ENCODE data around the gene ST6GALNAC2.
A peak's percentile ranks its signal among the peaks of the same experiment; 100 is the strongest.
"Not testable (repeated sequence)": the region's sequence is repeated elsewhere in the genome, so short reads cannot be mapped to it uniquely, and the experiment has no call there.

Gene ST6GALNAC2

DNA sequence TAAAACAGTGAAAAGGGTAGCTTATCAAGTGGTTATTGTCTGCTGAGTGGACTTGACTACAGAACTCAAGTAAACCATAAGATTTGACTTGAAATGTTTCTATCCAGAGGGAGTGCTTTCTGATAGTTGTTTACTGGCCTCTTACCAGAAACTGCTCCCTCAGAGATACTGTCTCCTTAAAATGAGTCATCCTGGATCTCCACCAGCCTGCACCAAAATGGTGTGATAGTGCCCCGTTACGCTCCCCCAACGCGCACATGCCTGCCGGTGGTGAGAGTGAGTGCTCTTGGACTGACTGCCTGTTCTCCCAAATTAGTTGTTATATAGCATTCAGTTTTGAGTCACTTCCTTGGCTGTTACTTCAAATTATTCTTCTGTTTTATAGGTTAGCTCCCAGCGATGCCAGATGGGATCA lies 22.9 kb downstream of the ST6GALNAC2 start:
- CTCF ChIA-PET = interaction anchor here (0.7 to 1.1 kb wide), 3 partner anchors 31 to 61 kb away, joined by 3 to 5 read pairs (median 4); no protein-coding TSS in a partner anchor
- POLR2A ChIA-PET (ENCODE audit: low non-redundant PET) = interaction anchor here (0.5 kb wide), 1 partner anchor 522 kb away, joined by 9 read pairs; no protein-coding TSS in a partner anchor
- TF ChIP-seq, protein P1, sequence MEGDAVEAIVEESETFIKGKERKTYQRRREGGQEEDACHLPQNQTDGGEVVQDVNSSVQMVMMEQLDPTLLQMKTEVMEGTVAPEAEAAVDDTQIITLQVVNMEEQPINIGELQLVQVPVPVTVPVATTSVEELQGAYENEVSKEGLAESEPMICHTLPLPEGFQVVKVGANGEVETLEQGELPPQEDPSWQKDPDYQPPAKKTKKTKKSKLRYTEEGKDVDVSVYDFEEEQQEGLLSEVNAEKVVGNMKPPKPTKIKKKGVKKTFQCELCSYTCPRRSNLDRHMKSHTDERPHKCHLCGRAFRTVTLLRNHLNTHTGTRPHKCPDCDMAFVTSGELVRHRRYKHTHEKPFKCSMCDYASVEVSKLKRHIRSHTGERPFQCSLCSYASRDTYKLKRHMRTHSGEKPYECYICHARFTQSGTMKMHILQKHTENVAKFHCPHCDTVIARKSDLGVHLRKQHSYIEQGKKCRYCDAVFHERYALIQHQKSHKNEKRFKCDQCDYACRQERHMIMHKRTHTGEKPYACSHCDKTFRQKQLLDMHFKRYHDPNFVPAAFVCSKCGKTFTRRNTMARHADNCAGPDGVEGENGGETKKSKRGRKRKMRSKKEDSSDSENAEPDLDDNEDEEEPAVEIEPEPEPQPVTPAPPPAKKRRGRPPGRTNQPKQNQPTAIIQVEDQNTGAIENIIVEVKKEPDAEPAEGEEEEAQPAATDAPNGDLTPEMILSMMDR (conservative IDR thresholded peaks at IDR 0.05; ENCODE audit: low read depth) = no peak
- H3K27ac ChIP-seq = peak overlapping the region; percentile 98
- peak; percentile 76 for DNase-seq (ENCODE audit: low spot score)

DNA sequence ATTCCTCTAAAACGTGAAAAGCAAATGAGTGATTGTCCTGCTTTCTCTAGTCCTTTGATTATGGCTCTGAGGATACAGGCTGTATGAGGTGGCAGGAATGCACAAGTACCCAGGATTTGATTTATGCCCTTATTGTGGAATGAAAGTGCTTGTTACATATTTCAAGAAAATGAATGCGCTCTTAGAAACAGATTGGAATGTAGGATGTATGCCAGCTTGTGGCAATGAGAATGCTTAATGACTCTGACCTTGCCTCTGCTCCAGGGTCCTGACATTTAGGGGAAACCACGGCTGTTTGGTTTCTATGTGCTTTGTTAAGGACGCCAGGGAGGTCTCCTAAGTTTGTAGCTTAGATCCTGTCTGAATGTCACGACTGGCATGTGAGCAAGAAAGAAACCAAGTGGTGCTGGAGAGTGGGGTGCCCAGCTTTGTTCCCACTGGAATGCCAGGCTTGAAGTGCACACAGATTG lies 23.8 kb downstream of the ST6GALNAC2 start:
- H3K27ac ChIP-seq = peak overlapping the region; percentile 98
- TF ChIP-seq, protein P1 (conservative IDR thresholded peaks at IDR 0.05; ENCODE audit: low read depth) = no peak
- no peak for DNase-seq (ENCODE audit: low spot score)
- POLR2A ChIA-PET (ENCODE audit: low non-redundant PET) = interaction anchor here (0.5 kb wide), 1 partner anchor 523 kb away, joined by 9 read pairs; no protein-coding TSS in a partner anchor
- CTCF ChIA-PET = interaction anchor here (0.7 to 2.9 kb wide), 4 partner anchors 24 to 62 kb away, joined by 3 to 13 read pairs (median 4); partner anchors contain the start of gene ST6GALNAC2

DNA sequence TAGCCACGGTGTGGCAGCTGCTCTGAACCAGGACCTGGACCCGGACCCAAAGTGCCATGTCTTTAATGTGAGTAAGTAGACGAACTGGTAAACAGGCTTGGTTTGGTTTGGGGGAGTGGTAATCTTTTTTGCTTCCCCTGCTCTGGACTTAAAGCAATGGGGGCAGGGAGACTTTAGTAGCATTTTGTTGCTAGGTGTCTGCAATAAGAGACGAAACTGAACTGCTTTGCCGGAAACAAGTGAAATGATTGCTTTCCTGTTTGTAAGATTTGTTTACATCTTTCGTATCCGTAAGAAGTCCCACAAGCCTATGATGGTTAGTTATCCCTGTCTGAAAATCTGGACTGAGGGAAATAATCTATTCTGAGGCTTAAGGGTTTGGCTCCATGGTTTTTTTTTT lies 24.3 kb downstream of the ST6GALNAC2 start:
- CTCF ChIA-PET = interaction anchor here (0.5 to 2.9 kb wide), 4 partner anchors 24 to 1951 kb away, joined by 3 to 13 read pairs (median 4); partner anchors contain the start of gene ST6GALNAC2
- no peak for DNase-seq (ENCODE audit: low spot score)
- POLR2A ChIA-PET (ENCODE audit: low non-redundant PET) = no interaction called here
- H3K27ac ChIP-seq = peak overlapping the region; percentile 98
- TF ChIP-seq, protein P1 (conservative IDR thresholded peaks at IDR 0.05; ENCODE audit: low read depth) = no peak

DNA sequence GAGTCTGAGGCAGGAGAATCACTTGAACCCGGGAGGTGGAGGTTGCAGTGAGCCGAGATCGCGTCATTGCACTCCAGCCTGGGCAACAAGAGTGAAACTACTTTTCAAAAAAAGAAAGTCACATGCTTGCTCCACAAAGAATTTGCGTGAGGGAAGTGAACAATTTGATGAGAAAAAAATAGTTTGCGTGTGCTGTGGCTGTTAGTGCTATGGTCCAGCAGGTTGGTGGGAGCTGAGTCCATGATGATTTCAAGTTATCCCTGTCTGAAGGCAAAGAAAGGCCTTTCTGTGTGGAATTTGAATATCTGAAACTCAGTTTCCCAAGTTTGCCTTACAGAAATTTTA lies 24.8 kb downstream of the ST6GALNAC2 start:
- H3K27ac ChIP-seq = peak overlapping the region; percentile 98
- TF ChIP-seq, protein P1 (conservative IDR thresholded peaks at IDR 0.05; ENCODE audit: low read depth) = no peak
- no peak for DNase-seq (ENCODE audit: low spot score)
- CTCF ChIA-PET = interaction anchor here (0.5 to 3.8 kb wide), 5 partner anchors 25 to 1950 kb away, joined by 3 to 14 read pairs (median 5); partner anchors contain the start of gene ST6GALNAC2
- POLR2A ChIA-PET (ENCODE audit: low non-redundant PET) = no interaction called here

DNA sequence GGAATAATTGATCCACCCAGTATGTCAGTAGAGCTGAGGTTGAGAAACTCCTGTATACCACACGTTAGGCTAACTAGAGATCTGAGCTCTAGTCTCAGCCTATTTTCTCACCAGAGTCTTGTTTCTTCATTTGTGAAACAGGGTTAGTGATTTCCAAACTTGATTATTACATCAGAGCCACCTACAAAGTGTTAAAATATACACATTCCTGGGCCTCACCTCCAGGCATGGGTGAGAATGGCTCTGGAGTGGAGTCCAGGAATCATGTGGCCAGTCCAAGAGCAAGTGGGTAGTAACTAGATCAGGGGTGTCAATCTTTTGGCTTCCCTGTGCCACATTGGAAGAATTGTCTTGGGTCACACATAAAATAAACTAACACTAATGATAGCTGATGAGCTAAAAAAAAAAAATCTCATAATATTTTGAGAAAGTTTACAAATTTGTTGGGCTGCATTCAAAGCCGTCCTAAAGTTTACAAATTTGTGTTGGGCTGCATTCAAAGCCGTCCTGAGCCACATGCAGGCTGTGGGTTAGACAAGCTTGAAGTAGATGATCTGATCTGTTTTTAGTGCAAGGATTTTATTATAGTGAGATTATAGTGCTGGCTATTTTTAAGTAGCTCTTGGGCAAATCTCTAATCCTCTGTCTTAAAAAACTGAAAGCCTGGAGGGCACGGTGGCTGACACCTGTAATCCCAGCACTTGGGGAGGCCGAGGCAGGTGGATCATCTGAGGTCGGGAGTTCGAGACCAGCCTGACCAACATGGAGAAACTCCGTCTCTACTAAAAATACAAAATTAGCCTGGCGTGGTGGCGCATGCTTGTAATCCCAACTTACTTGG lies 25.4 kb downstream of the ST6GALNAC2 start:
- ChIA-PET POLR2A (ENCODE audit: low non-redundant PET) (no interaction called here), CTCF (interaction anchor here (0.6 to 3.8 kb wide), 4 partner anchors 33 to 151 kb away, joined by 3 to 14 read pairs (median 10); no protein-coding TSS in a partner anchor)
- TF ChIP-seq, protein P1 (conservative IDR thresholded peaks at IDR 0.05; ENCODE audit: low read depth) = no peak
- H3K27ac ChIP-seq = peak overlapping the region; percentile 98
- DNase-seq (ENCODE audit: low spot score) = no peak

DNA sequence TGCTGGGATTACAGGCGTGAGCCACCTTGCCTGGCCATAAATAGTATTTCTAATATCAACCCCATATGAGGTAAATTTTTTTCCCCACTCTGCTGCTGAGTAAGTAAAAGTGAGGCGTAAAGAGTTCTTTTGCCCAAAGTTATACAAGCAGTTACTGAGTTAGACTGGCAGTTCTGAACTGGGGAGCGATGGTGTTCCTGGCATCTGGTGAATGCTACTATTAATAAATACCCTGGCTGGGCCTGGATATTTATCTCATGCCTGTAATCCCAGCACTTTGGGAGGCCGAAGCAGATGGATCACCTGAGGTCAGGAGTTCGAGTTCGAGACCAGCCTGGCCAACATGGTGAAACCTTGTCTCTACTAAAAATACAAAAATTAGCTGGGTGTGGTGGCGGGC lies 26.2 kb downstream of the ST6GALNAC2 start:
- CTCF ChIA-PET = interaction anchor here (2.3 to 3.8 kb wide), 3 partner anchors 34 to 65 kb away, joined by 8 to 14 read pairs (median 13); no protein-coding TSS in a partner anchor
- POLR2A ChIA-PET (ENCODE audit: low non-redundant PET); DNase-seq (ENCODE audit: low spot score): not testable (repeated sequence)
- peak overlapping the region; percentile 83 for H3K27ac ChIP-seq

Data from RWPE1 (cell line).